ENCODE data around the gene MUC5AC. TPM values are rescaled to one million over a fixed set of nuclear protein-coding genes. Genes with fewer than 3 reads are reported as not detected.
A peak's percentile ranks its signal among the peaks of the same experiment; 100 is the strongest.

The MUC5AC gene
- total and polyA plus RNA-seq, 2 of the 13 experiments (the other 11 are each of a cell fraction or from before 2014, with no cell fraction given): under 0.01 TPM; not detected in 1

DNA sequence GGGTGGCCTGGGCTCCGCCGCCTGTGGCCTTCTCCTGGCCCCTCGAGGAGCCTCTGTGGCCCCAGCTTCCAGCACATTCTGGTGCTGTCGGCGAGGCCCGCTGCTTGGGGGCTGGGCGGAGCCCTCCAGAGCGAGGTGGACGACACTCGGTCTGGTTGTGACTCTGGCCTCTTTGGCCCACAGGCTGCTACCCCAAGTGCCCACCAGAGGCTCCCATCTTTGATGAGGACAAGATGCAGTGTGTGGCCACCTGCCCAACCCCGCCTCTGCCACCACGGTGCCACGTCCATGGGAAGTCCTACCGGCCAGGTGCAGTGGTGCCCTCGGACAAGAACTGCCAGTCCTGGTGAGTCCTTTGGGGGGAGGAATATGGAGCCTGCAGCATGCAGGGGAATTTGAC is 22.4 kb downstream of the MUC5AC start:
- Histone ChIP-seq H2AFZ (ENCODE audit: low read length) (no peak overlapping the region), H4K20me1 (ENCODE audit: insufficient read depth, low read length) (no peaks in the 10 kb centered on the region), H3K9me3 (ENCODE audit: low read length) (no peaks in the 10 kb centered on the region), H3K4me3 (replicated peaks in 1 of 3; ENCODE audit: insufficient read depth in 1 of 3, low read depth in 2 of 3, low read length in 3 of 3) (no peak overlapping the region), H3K9ac (ENCODE audit: insufficient read depth, low read depth, low read length) (no peak overlapping the region), H3K36me3 (replicated peaks in 1 of 2; ENCODE audit: control insufficient read depth in 1 of 2, insufficient read depth in 2 of 2, low read length in 2 of 2) (no peaks in the 10 kb centered on the region), H3K27me3 (ENCODE audit: control insufficient read depth in 1 of 2, insufficient read depth in 2 of 2, low read length in 2 of 2) (peaks cover 3 to 36% of the 10 kb centered on the region in 2 experiments; a peak in 4 of 5 replicates), H3K4me1 (ENCODE audit: insufficient read depth, low read length) (no peaks in the 10 kb centered on the region), H3K4me2 (ENCODE audit: low read depth, low read length) (no peak overlapping the region), H3K27ac (ENCODE audit: extremely low read length, insufficient read depth, low read length) (no peak overlapping the region), H3K79me2 (ENCODE audit: insufficient read depth, low read length) (no peaks in the 10 kb centered on the region)
- no TSS peak for BruUV-seq (replicated peaks)
- ChIA-PET POLR2A (no interaction called here), CTCF (ENCODE audit: low intra/inter-chr PET ratio, low total read pairs) (no interaction called here)
- DNase-seq (ENCODE audit: low spot score) (no peak), ATAC-seq (peak; percentile 54), FAIRE-seq (no peak)
- intact Hi-C loops (cut with micrococcal nuclease; ENCODE audit: unreplicated experiment) (no loop called here), in situ Hi-C loops (cut with HindIII; ENCODE audit: extremely low pct_ligation_motif_present, low pct_unique_long_range_greater_than_20kb) (no loop called here)
- 15% methylated on average over 4 of the region's 15 CpGs for WGBS (ENCODE audit: low lambda C conversion rate)
- TF ChIP-seq SMYD3 (CRISPR knock-in tag; IDR thresholded peaks at IDR 0.05) (no peak), ARNTL (CRISPR knock-in tag; IDR thresholded peaks at IDR 0.05) (no peak), FOXA3 (CRISPR knock-in tag; IDR thresholded peaks at IDR 0.05) (no peak), FOXK1 (CRISPR knock-in tag; IDR thresholded peaks at IDR 0.05; ENCODE audit: borderline replicate concordance, low read depth) (no peak), ZSCAN25 (CRISPR knock-in tag; IDR thresholded peaks at IDR 0.05) (no peak), ZSCAN31 (CRISPR knock-in tag; IDR thresholded peaks at IDR 0.05; ENCODE audit: low read depth) (no peak), POLR2G (IDR thresholded peaks at IDR 0.05; ENCODE audit: low read depth, low read length) (no peak), JARID2 (CRISPR knock-in tag; IDR thresholded peaks at IDR 0.05; ENCODE audit: insufficient replicate concordance) (no peak), MLLT10 (CRISPR knock-in tag; IDR thresholded peaks at IDR 0.05) (no peak), AHR (CRISPR knock-in tag; IDR thresholded peaks at IDR 0.05) (no peak), IKZF4 (CRISPR knock-in tag; IDR thresholded peaks at IDR 0.05; ENCODE audit: borderline replicate concordance, low read depth, not compliant biosample characterization) (no peak)

All from HepG2 (cell line).